H1 (cell line): ENCODE data around the gene RAPGEF5. TPM values are rescaled to one million over a fixed set of nuclear protein-coding genes. Genes with fewer than 3 reads are reported as not detected.

Source experiments
- JUN ChIP-seq: IDR thresholded peaks from 2 replicates; pipeline ENCODE4 v1.6.1; 2011; ENCODE audit warnings: low read depth, mild to moderate bottlenecking, improper control_type of control experiment, low read length
- KDM1A ChIP-seq: fragments of 200-600, 300-600 bp; sonication (generic); IDR thresholded peaks from 2 replicates; pipeline ENCODE4 v1.7.1; 2016; ENCODE audit warnings: mild to moderate bottlenecking, low read length, borderline replicate concordance
- KDM4A ChIP-seq: IDR thresholded peaks from one replicate; pipeline ENCODE4 v1.7.1; 2012; ENCODE audit warnings: low read depth, mild to moderate bottlenecking, moderate library complexity, low read length, inconsistent platforms; ENCODE audit not compliant: severe bottlenecking
- SIRT6 ChIP-seq: IDR thresholded peaks from one replicate; pipeline ENCODE4 v1.7.1; 2012; ENCODE audit warnings: low read length, inconsistent platforms
- TCF12 ChIP-seq: IDR thresholded peaks from 2 replicates; pipeline ENCODE4 v1.6.1; 2011; ENCODE audit warnings: low read depth, mild to moderate bottlenecking, low read length
- polyA plus RNA-seq, 7 experiments: library from polyadenylated mRNA; depleted of rRNA in 3 of 7; stranded (reverse) in 5 of 7; unstranded in 2 of 7; fragments of >200 nt in 5 of 7; fragments of 200-250 nt in 2 of 7; gene quantifications; 1 replicate in 5 of 7; 2 replicates in 1 of 7; 4 replicates in 1 of 7; pipeline versions ENCODE4 v1.2.1 to v1.2.3, GENCODE V29; 2011 to 2013; ENCODE audit warnings: missing spikeins in 2 of 7, mixed read lengths in 2 of 7
- total RNA-seq: library from RNA; stranded (reverse); fragmentation: NEBNext Ultra II Directional; extraction: Animal tissue kit (Norgen Biotek cat#: 25700); gene quantifications from 2 replicates; pipeline ENCODE4 v1.2.1, GENCODE V29; 2021
- TF ChIP-seq, protein P1 (sequence below): IDR thresholded peaks from 2 replicates; pipeline ENCODE4 v1.6.1; 2011; ENCODE audit warnings: low read depth, mild to moderate bottlenecking, low read length; ENCODE audit not compliant: insufficient read depth

The RAPGEF5 gene
- total and polyA plus RNA-seq, 2 of the 8 experiments (the other 6 are each of a cell fraction or from before 2014, with no cell fraction given), result 4.4 to 22.9 TPM

DNA sequence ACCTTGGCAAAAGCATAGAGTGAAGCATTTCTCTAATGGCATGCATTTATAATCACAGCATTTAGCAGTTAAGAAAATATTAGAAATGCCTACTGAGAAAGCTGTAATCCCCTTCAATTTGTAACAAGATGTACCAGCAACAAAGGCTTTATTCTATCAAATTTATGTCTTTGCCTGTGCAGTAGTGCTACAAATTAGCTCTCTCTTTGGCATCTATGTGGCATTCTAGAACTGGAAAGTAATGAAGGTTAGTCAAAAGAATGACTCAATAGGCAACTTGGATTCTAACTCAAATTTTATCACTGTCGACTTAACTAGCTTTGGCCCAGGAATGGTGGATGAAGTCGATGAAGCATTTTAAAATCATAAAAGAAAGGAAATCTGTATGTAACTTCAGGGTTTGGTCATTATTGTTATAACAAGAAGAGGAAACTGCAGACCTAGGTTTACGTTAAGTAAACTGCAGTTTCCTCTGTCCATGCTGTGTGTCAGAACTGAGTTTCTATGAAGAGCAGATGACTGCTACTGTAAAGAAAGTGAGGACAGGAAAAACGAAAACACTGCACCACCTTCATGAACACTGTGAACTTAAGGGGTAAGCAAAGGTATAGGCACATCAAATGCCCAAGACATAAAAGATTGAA is 140.0 kb downstream of the RAPGEF5 start (continued):
- TF ChIP-seq SIRT6 (no peak), JUN (no peak), KDM4A (no peak), TCF12 (no peak), KDM1A (no peak)
- TF ChIP-seq, protein P1, sequence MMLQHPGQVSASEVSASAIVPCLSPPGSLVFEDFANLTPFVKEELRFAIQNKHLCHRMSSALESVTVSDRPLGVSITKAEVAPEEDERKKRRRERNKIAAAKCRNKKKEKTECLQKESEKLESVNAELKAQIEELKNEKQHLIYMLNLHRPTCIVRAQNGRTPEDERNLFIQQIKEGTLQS, result no peak
